Tibial nerve (tissue), 4 donors: ENCODE results near the gene PADI1.

ENCODE experiments used
- CTCF ChIP-seq, 5 experiments: fragments of 200-600 bp in 3 of 5; fragments of 450-650 bp in 2 of 5; sonication (generic) in 3 of 5; IDR thresholded peaks; one replicate each; pipeline ENCODE4 v1.5.1; 2016 to 2019; ENCODE audit warnings: antibody characterized with exemption in 5 of 5, mild to moderate bottlenecking in 3 of 5, moderate library complexity in 2 of 5
- EP300 ChIP-seq, 2 donors: sonication (generic); formaldehyde crosslinking; IDR thresholded peaks; one replicate each; pipeline ENCODE4 v1.6.1; 2017; ENCODE audit warnings: antibody characterized with exemption in 2 of 2, mild to moderate bottlenecking in 1 of 2
- POLR2A ChIP-seq, 2 donors: fragments of 450-650 bp; IDR thresholded peaks; one replicate each; pipeline ENCODE4 v1.6.1; 2017; ENCODE audit warnings: antibody characterized with exemption in 2 of 2, mild to moderate bottlenecking in 2 of 2, moderate library complexity in 2 of 2

GRCh38 chr1:17165823-17166222 is 39.1 kb upstream of the PADI1 start:
- TF ChIP-seq CTCF (IDR thresholded peaks at IDR 0.05) (no peak), EP300 (IDR thresholded peaks at IDR 0.05) (no peak), POLR2A (IDR thresholded peaks at IDR 0.05) (no peak)
